PFSK-1 (cell line): Measurements from ENCODE around the gene POMGNT1.

Source experiments
- FOXP2 ChIP-seq: optimal IDR thresholded peaks from 2 replicates; pipeline ENCODE3; 2011; ENCODE audit warnings: borderline replicate concordance, control low read depth, inconsistent platforms; ENCODE audit not compliant: insufficient read depth; ENCODE audit errors: extremely low read length, extremely low read depth
- POLR2AphosphoS5 ChIP-seq: IDR thresholded peaks from 2 replicates; pipeline ENCODE4 v1.6.1; 2012; ENCODE audit warnings: low read depth, mild to moderate bottlenecking, control low read depth, low read length, moderate library complexity
- REST ChIP-seq, 2 experiments: IDR thresholded peaks; 2 replicates each; pipeline versions ENCODE4 v1.6.1 to v1.8.0; 2011 to 2012; ENCODE audit warnings: low read depth in 2 of 2, low read length in 2 of 2, control low read depth in 1 of 2, inconsistent platforms in 1 of 2, mild to moderate bottlenecking in 1 of 2, moderate library complexity in 1 of 2; ENCODE audit not compliant: insufficient read depth in 1 of 2
- SIN3A ChIP-seq: IDR thresholded peaks from 2 replicates; pipeline ENCODE4 v1.6.1; 2012; ENCODE audit warnings: mild to moderate bottlenecking, low read length, moderate library complexity, borderline replicate concordance; ENCODE audit not compliant: insufficient read depth
- TAF1 ChIP-seq: IDR thresholded peaks from 2 replicates; pipeline ENCODE4 v1.6.1; 2012; ENCODE audit warnings: low read length, control low read depth, borderline replicate concordance; ENCODE audit not compliant: insufficient read depth

POMGNT1 gene

GRCh38 chr1:46193984-46194570, 4.2 kb downstream of the POMGNT1 start:
- TF ChIP-seq SIN3A (no peak), REST (IDR thresholded peaks at IDR 0.05; ENCODE audit: insufficient read depth in 1 of 2, low read depth in 2 of 2, low read length in 2 of 2) (no peak), TAF1 (no peak), FOXP2 (no peak), POLR2AphosphoS5 (no peak)

- no peak for TF ChIP-seq TAF1
- no peak for TF ChIP-seq POLR2AphosphoS5
- TF ChIP-seq SIN3A, result no peak
- TF ChIP-seq FOXP2, result no peak
- TF ChIP-seq REST (IDR thresholded peaks at IDR 0.05; ENCODE audit: insufficient read depth in 1 of 2, low read depth in 2 of 2, low read length in 2 of 2), result no peak
These were observed 4.9 kb downstream of the POMGNT1 start for GRCh38 chr1:46193285-46193684.

GRCh38 chr1:46192171-46192570, 6.1 kb downstream of the POMGNT1 start:
- no peak for TF ChIP-seq FOXP2
- no peak for TF ChIP-seq POLR2AphosphoS5
- no peak for TF ChIP-seq TAF1
- no peak for TF ChIP-seq REST (IDR thresholded peaks at IDR 0.05; ENCODE audit: insufficient read depth in 1 of 2, low read depth in 2 of 2, low read length in 2 of 2)
- TF ChIP-seq SIN3A, result no peak

GRCh38 chr1:46191033-46191701, 7.1 kb downstream of the POMGNT1 start:
- TF ChIP-seq SIN3A, result no peak
- no peak for TF ChIP-seq FOXP2
- TF ChIP-seq POLR2AphosphoS5, result no peak
- no peak for TF ChIP-seq TAF1
- no peak for TF ChIP-seq REST (IDR thresholded peaks at IDR 0.05; ENCODE audit: insufficient read depth in 1 of 2, low read depth in 2 of 2, low read length in 2 of 2)

GRCh38 chr1:46190539-46190938, 7.7 kb downstream of the POMGNT1 start:
- no peak for TF ChIP-seq SIN3A
